ENCODE data around the gene WSCD1.

The WSCD1 gene

DNA sequence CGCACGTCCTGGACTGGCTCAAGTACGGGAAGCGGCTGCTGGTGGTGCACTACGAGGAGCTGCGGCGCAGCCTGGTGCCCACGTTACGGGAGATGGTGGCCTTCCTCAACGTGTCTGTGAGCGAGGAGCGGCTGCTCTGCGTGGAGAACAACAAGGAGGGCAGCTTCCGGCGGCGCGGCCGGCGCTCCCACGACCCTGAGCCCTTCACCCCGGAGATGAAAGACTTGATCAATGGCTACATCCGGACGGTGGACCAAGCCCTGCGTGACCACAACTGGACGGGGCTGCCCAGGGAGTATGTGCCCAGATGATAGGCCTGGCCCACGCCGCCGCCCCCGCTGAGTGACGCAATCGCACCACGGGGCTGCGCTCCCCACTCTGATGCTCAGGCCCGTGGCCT is 50.2 kb downstream of the WSCD1 start:
- Histone ChIP-seq H2AFZ (ENCODE audit: low read depth, low read length) (no peak overlapping the region), H4K20me1 (ENCODE audit: insufficient read depth, low read length) (no peaks in the 10 kb centered on the region; the same call in 1 of the 2 replicates), H3K79me2 (ENCODE audit: insufficient read depth, low read length) (no peaks in the 10 kb centered on the region), H3K4me2 (ENCODE audit: insufficient read depth, low read length) (no peak overlapping the region), H3K9ac (ENCODE audit: low read depth, low read length) (no peak overlapping the region), H3K36me3 (ENCODE audit: insufficient read depth, low read length) (no peaks in the 10 kb centered on the region), H3K9me3 (ENCODE audit: insufficient read depth, low read length, severe bottlenecking) (no peaks in the 10 kb centered on the region), H3K4me3 (ENCODE audit: low read depth in 1 of 2, low read length in 2 of 2) (no peak overlapping the region), H3K4me1 (ENCODE audit: insufficient read depth, low read length) (no peaks in the 10 kb centered on the region), H3K27ac (ENCODE audit: low read length) (no peak overlapping the region), H3K27me3 (ENCODE audit: insufficient read depth, low read length, poor library complexity) (no peaks in the 10 kb centered on the region)
- TF ChIP-seq, protein P1, sequence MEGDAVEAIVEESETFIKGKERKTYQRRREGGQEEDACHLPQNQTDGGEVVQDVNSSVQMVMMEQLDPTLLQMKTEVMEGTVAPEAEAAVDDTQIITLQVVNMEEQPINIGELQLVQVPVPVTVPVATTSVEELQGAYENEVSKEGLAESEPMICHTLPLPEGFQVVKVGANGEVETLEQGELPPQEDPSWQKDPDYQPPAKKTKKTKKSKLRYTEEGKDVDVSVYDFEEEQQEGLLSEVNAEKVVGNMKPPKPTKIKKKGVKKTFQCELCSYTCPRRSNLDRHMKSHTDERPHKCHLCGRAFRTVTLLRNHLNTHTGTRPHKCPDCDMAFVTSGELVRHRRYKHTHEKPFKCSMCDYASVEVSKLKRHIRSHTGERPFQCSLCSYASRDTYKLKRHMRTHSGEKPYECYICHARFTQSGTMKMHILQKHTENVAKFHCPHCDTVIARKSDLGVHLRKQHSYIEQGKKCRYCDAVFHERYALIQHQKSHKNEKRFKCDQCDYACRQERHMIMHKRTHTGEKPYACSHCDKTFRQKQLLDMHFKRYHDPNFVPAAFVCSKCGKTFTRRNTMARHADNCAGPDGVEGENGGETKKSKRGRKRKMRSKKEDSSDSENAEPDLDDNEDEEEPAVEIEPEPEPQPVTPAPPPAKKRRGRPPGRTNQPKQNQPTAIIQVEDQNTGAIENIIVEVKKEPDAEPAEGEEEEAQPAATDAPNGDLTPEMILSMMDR (IDR thresholded peaks at IDR 0.05; ENCODE audit: borderline replicate concordance, extremely low read depth, low read length, poor library complexity, severe bottlenecking), result no peak
- no peak for TF ChIP-seq EZH2 (IDR thresholded peaks at IDR 0.05; ENCODE audit: borderline replicate concordance, low read depth, low read length, severe bottlenecking)
- DNase-seq, result no peak
- ATAC-seq (ENCODE audit: insufficient read depth, low read depth), result no peak

DNA sequence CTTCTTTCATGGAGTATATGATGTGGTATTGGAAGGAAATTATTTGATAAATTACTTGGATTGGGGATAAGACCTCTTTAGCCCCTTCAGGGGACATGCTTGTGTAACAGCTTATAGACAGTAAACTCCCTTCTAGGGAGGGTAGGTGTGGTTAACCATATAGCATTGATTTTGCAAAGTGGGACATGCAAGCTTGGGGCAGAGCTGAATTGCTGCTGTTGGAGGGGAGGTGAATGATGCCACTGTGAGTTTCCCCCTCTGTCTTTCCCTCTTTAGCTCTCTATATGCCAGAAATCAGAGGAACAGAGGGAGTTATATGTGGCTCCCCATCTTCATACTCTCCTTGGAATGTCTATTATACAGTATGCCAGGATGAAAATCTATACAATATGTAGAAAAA is 54.7 kb downstream of the WSCD1 start:
- Histone ChIP-seq H2AFZ (ENCODE audit: low read depth, low read length) (no peak overlapping the region), H3K36me3 (ENCODE audit: insufficient read depth, low read length) (no peaks in the 10 kb centered on the region), H4K20me1 (ENCODE audit: insufficient read depth, low read length) (no peaks in the 10 kb centered on the region; the same call in 1 of the 2 replicates), H3K27me3 (ENCODE audit: insufficient read depth, low read length, poor library complexity) (no peaks in the 10 kb centered on the region), H3K9ac (ENCODE audit: low read depth, low read length) (no peak overlapping the region), H3K79me2 (ENCODE audit: insufficient read depth, low read length) (no peaks in the 10 kb centered on the region), H3K4me2 (ENCODE audit: insufficient read depth, low read length) (no peak overlapping the region), H3K4me1 (ENCODE audit: insufficient read depth, low read length) (no peaks in the 10 kb centered on the region), H3K4me3 (ENCODE audit: low read depth in 1 of 2, low read length in 2 of 2) (no peak overlapping the region), H3K9me3 (ENCODE audit: insufficient read depth, low read length, severe bottlenecking) (no peaks in the 10 kb centered on the region), H3K27ac (ENCODE audit: low read length) (no peak overlapping the region)
- no peak for DNase-seq
- no peak for ATAC-seq (ENCODE audit: insufficient read depth, low read depth)
- no peak for TF ChIP-seq EZH2 (IDR thresholded peaks at IDR 0.05; ENCODE audit: borderline replicate concordance, low read depth, low read length, severe bottlenecking)
- TF ChIP-seq, protein P1 (IDR thresholded peaks at IDR 0.05; ENCODE audit: borderline replicate concordance, extremely low read depth, low read length, poor library complexity, severe bottlenecking), result no peak

DNA sequence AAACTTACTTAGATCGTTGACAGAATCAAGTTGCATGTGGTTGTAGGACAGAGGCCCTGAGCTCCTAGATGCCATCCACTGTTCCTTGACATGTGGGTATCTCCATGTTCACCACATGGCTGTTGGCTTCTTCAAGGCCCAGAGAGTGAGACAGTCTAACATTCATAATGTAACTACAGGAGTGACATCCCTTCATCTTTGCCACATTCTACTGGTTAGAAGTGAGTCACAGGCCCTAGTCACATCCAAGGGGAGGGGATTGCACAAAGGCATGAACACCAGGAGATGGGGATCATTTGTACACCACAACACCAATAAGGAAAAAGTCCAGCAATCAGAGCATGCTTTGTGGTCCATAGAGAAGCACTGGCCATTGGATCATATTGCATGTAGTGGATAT is 56.6 kb downstream of the WSCD1 start:
- no peak for DNase-seq
- ATAC-seq (ENCODE audit: insufficient read depth, low read depth), result no peak
- H3K4me2 ChIP-seq (ENCODE audit: insufficient read depth, low read length), result no peak overlapping the region
- H3K27me3 ChIP-seq (ENCODE audit: insufficient read depth, low read length, poor library complexity), result no peaks in the 10 kb centered on the region
- TF ChIP-seq, protein P1 (IDR thresholded peaks at IDR 0.05; ENCODE audit: borderline replicate concordance, extremely low read depth, low read length, poor library complexity, severe bottlenecking), result no peak
- no peak for TF ChIP-seq EZH2 (IDR thresholded peaks at IDR 0.05; ENCODE audit: borderline replicate concordance, low read depth, low read length, severe bottlenecking)
- no peaks in the 10 kb centered on the region for H3K36me3 ChIP-seq (ENCODE audit: insufficient read depth, low read length)
- H2AFZ ChIP-seq (ENCODE audit: low read depth, low read length), result no peak overlapping the region
- H3K4me1 ChIP-seq (ENCODE audit: insufficient read depth, low read length), result no peaks in the 10 kb centered on the region
- no peaks in the 10 kb centered on the region for H3K9me3 ChIP-seq (ENCODE audit: insufficient read depth, low read length, severe bottlenecking)
- H4K20me1 ChIP-seq (ENCODE audit: insufficient read depth, low read length), result no peaks in the 10 kb centered on the region
- H3K9ac ChIP-seq (ENCODE audit: low read depth, low read length), result no peak overlapping the region
- H3K79me2 ChIP-seq (ENCODE audit: insufficient read depth, low read length), result no peaks in the 10 kb centered on the region
- no peak overlapping the region for H3K4me3 ChIP-seq (ENCODE audit: low read depth in 1 of 2, low read length in 2 of 2)
- H3K27ac ChIP-seq (ENCODE audit: low read length), result no peak overlapping the region

DNA sequence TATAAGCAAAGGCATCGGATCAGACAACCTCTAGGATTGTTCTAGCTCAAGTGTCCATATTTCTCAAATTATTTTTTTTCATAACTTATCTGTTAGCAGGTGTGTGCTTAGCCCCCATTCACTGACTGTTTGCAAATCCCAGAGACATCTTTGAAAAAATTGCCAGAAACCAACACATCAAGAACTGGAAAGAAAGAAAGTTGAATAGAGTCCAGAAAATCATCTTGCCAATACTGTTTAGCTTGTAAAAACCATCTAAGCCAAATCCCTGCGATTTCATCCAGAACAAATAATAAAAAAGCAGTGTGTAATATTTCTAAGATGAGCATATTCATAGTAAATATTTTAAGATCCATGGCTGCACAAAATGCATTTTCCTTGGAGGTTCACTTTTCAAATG is 64.5 kb downstream of the WSCD1 start:
- no peak overlapping the region for H3K4me3 ChIP-seq (ENCODE audit: low read depth in 1 of 2, low read length in 2 of 2)
- no peaks in the 10 kb centered on the region for H3K79me2 ChIP-seq (ENCODE audit: insufficient read depth, low read length)
- no peak overlapping the region for H2AFZ ChIP-seq (ENCODE audit: low read depth, low read length)
- ATAC-seq (ENCODE audit: insufficient read depth, low read depth), result no peak
- H3K9ac ChIP-seq (ENCODE audit: low read depth, low read length), result no peak overlapping the region
- no peak overlapping the region for H3K27ac ChIP-seq (ENCODE audit: low read length)
- no peaks in the 10 kb centered on the region for H3K9me3 ChIP-seq (ENCODE audit: insufficient read depth, low read length, severe bottlenecking)
- peaks cover 5% of the 10 kb centered on the region; the same call in 1 of the 2 replicates for H4K20me1 ChIP-seq (ENCODE audit: insufficient read depth, low read length)
- H3K36me3 ChIP-seq (ENCODE audit: insufficient read depth, low read length), result no peaks in the 10 kb centered on the region
- DNase-seq, result no peak
- H3K4me1 ChIP-seq (ENCODE audit: insufficient read depth, low read length), result no peaks in the 10 kb centered on the region
- TF ChIP-seq EZH2 (IDR thresholded peaks at IDR 0.05; ENCODE audit: borderline replicate concordance, low read depth, low read length, severe bottlenecking), result no peak
- TF ChIP-seq, protein P1 (IDR thresholded peaks at IDR 0.05; ENCODE audit: borderline replicate concordance, extremely low read depth, low read length, poor library complexity, severe bottlenecking), result no peak
- H3K27me3 ChIP-seq (ENCODE audit: insufficient read depth, low read length, poor library complexity), result peaks cover 10% of the 10 kb centered on the region
- no peak overlapping the region for H3K4me2 ChIP-seq (ENCODE audit: insufficient read depth, low read length)
